ENCODE measurements around the gene PTPRN. TPM values are rescaled to one million over a fixed set of nuclear protein-coding genes. Genes with fewer than 3 reads are reported as not detected.

Gene PTPRN
- total and polyA plus RNA-seq, 2 of the 8 experiments (the other 6 are each of a cell fraction or from before 2014, with no cell fraction given), result 5.4 to 8.2 TPM

- no peak for TF ChIP-seq ATF2 (IDR thresholded peaks at IDR 0.05; ENCODE audit: low read length)
- no peak for TF ChIP-seq BCL11A (IDR thresholded peaks at IDR 0.05; ENCODE audit: low read depth in 2 of 2, low read length in 2 of 2)
- no peak for TF ChIP-seq TAF7 (optimal IDR thresholded peaks at IDR 0.05; ENCODE audit: borderline replicate concordance, low read depth, low read length)
- no peak for TF ChIP-seq CTCF (IDR thresholded peaks at IDR 0.05; ENCODE audit: control extremely low read depth in 1 of 3, insufficient read depth in 1 of 3, low read depth in 1 of 3, low read length in 3 of 3)
- TF ChIP-seq CEBPB (IDR thresholded peaks at IDR 0.05; ENCODE audit: low read depth, low read length), result peak; percentile 84
- no peak for TF ChIP-seq SIX5 (IDR thresholded peaks at IDR 0.05; ENCODE audit: low read depth, low read length)
- TF ChIP-seq USF2 (IDR thresholded peaks at IDR 0.05; ENCODE audit: low read length), result no peak
- TF ChIP-seq SIN3A (conservative IDR thresholded peaks at IDR 0.05 in 1 of 2, IDR thresholded peaks at IDR 0.05 in 1 of 2; ENCODE audit: low read depth in 1 of 2, low read length in 2 of 2), result no peak
- no peak for TF ChIP-seq CTBP2 (IDR thresholded peaks at IDR 0.05; ENCODE audit: borderline replicate concordance, insufficient read depth, insufficient read length, low read length)
- no peak for TF ChIP-seq SAP30 (IDR thresholded peaks at IDR 0.05; ENCODE audit: insufficient read depth, insufficient replicate concordance, low read length)
- TF ChIP-seq NRF1 (IDR thresholded peaks at IDR 0.05; ENCODE audit: low read depth, low read length), result no peak
- TF ChIP-seq E2F6 (IDR thresholded peaks at IDR 0.05), result peak; percentile 33
- TF ChIP-seq CHD1 (IDR thresholded peaks at IDR 0.05; ENCODE audit: low read depth, low read length), result no peak
- no peak for TF ChIP-seq MAFK (IDR thresholded peaks at IDR 0.05; ENCODE audit: low read depth, low read length)
- TF ChIP-seq RNF2 (IDR thresholded peaks at IDR 0.05; ENCODE audit: borderline replicate concordance, low read depth, low read length, missing control alignments, poor library complexity, severe bottlenecking), result no peak
- no peak for TF ChIP-seq RXRA (IDR thresholded peaks at IDR 0.05; ENCODE audit: insufficient read depth, low read depth, low read length)
- TF ChIP-seq SRF (IDR thresholded peaks at IDR 0.05; ENCODE audit: low read depth, low read length), result no peak
These were observed at the start of gene PTPRN (continued) for GRCh38 chr2:219309278-219309677.
